Esophagus squamous epithelium (tissue), 5 donors: ENCODE measurements around the gene ECE1. TPM values are rescaled to one million over a fixed set of nuclear protein-coding genes. Genes with fewer than 3 reads are reported as not detected.

Source experiments
- DNase-seq: peaks from one replicate; lab custom pipeline; 2025; lab: John Stamatoyannopoulos, UW
- H3K27ac ChIP-seq, 4 donors: fragments of 200-600 bp; sonication (generic); one replicate each; pipeline ENCODE4 v1.5.1; 2016 to 2019; ENCODE audit warnings: mild to moderate bottlenecking in 1 of 4
- H3K27me3 ChIP-seq, 4 donors: fragments of 200-600 bp; sonication (generic); 1 replicate in 3 of 4; 2 replicates in 1 of 4; pipeline versions ENCODE4 v1.5.1 to v1.6.0; 2017 to 2021; ENCODE audit warnings: antibody characterized with exemption in 1 of 4
- H3K36me3 ChIP-seq, 3 donors: fragments of 200-600 bp; sonication (generic); one replicate each; pipeline ENCODE4 v1.5.1; 2016 to 2019
- H3K4me1 ChIP-seq, 3 donors: fragments of 200-600 bp; sonication (generic); one replicate each; pipeline ENCODE4 v1.5.1; 2017 to 2019
- H3K4me3 ChIP-seq, 4 donors: fragments of 200-600 bp; sonication (generic); 1 replicate in 3 of 4; 2 replicates in 1 of 4; pipeline ENCODE4 v1.5.1; 2016 to 2019; ENCODE audit warnings: mild to moderate bottlenecking in 2 of 4, moderate library complexity in 1 of 4
- H3K9me3 ChIP-seq, 3 donors: fragments of 200-600 bp; sonication (generic); one replicate each; pipeline ENCODE4 v1.5.1; 2016 to 2019
- CTCF ChIP-seq, 6 experiments: fragments of 450-650 bp in 4 of 6; fragments of 200-600 bp in 2 of 6; sonication (generic) in 2 of 6; IDR thresholded peaks; one replicate each; pipeline ENCODE4 v1.5.1; 2016 to 2019; ENCODE audit warnings: antibody characterized with exemption in 6 of 6, mild to moderate bottlenecking in 4 of 6, moderate library complexity in 4 of 6
- POLR2A ChIP-seq, 4 donors: fragments of 450-650 bp; IDR thresholded peaks; one replicate each; pipeline ENCODE4 v1.6.1; 2017; ENCODE audit warnings: antibody characterized with exemption in 4 of 4, mild to moderate bottlenecking in 4 of 4, moderate library complexity in 3 of 4
- WGBS, 2 donors: methylation state at CpG; one replicate each; pipeline ENCODE4 v1.1.5; 2018; 5-methylcytosine and 5-hydroxymethylcytosine counted together
- intact Hi-C: fragments of 100-400 bp; cut with DNase I; formaldehyde crosslinking; loops from one replicate; pipeline ENCODE4 v1.15.0; 2022
- total RNA-seq, 4 donors: library from RNA; depleted of rRNA; stranded (reverse); fragments of >200 nt; gene quantifications; one replicate each; pipeline ENCODE4 v1.1.0, GENCODE V29; 2016
- donor health status: DM: yes; HTN: yes; CAD: no.

Gene ECE1
- total RNA-seq, 4 donors from 2014 or later, result 11.3 to 42.2 (median 24.1) TPM

GRCh38 chr1:21257431-21258135 lies 32.7 kb downstream of the ECE1 start:
- Histone ChIP-seq H3K4me3 (no peak overlapping the region), H3K4me1 (peaks cover 23 to 93% (median 40%) of the 10 kb centered on the region in 3 donors), H3K9me3 (no peaks in the 10 kb centered on the region), H3K27me3 (no peaks in the 10 kb centered on the region), H3K36me3 (peaks cover 0 to 77% (median 15%) of the 10 kb centered on the region in 3 donors), H3K27ac (peak overlapping the region; percentile 52 to 64 (median 56))
- DNase-seq, result no peak
- intact Hi-C loops, result no loop called here
- no CpG with 5 or more reads among the region's 13 CpGs for WGBS, 2 donors
- TF ChIP-seq POLR2A (IDR thresholded peaks at IDR 0.05), result no peak
- no peak for TF ChIP-seq CTCF (IDR thresholded peaks at IDR 0.05)

- 76 to 86% methylated on average over 5 to 12 of the region's 13 CpGs for WGBS, 2 donors
- Histone ChIP-seq H3K4me1 (peaks cover 18 to 93% (median 38%) of the 10 kb centered on the region in 3 donors), H3K36me3 (peaks cover 0 to 84% (median 15%) of the 10 kb centered on the region in 3 donors), H3K9me3 (no peaks in the 10 kb centered on the region), H3K27ac (peak overlapping the region in 3 of 4 donors; percentile 52 to 64 (median 54)), H3K4me3 (no peak overlapping the region), H3K27me3 (no peaks in the 10 kb centered on the region)
- no peak for DNase-seq
- intact Hi-C loops, result no loop called here
- TF ChIP-seq CTCF (IDR thresholded peaks at IDR 0.05) (no peak), POLR2A (IDR thresholded peaks at IDR 0.05) (no peak)
These were observed 33.5 kb downstream of the ECE1 start for GRCh38 chr1:21256776-21257175.

- H3K4me1 ChIP-seq, result peaks cover 10 to 87% (median 29%) of the 10 kb centered on the region in 3 donors
- H3K27ac ChIP-seq, result peak overlapping the region in 3 of 4 donors; percentile 5 to 53 (median 49)
- H3K36me3 ChIP-seq, result peaks cover 0 to 91% (median 15%) of the 10 kb centered on the region in 3 donors
- H3K27me3 ChIP-seq, result no peaks in the 10 kb centered on the region
- TF ChIP-seq CTCF (IDR thresholded peaks at IDR 0.05) (no peak), POLR2A (IDR thresholded peaks at IDR 0.05) (no peak)
- WGBS, 2 donors, result 90% methylated on average over 8 of the region's 14 CpGs; no CpG with 5 or more reads in 1 of the 2 donors
- no peak for DNase-seq
- H3K9me3 ChIP-seq, result no peaks in the 10 kb centered on the region
- intact Hi-C loops, result loop anchor here (2.0 kb wide), 1 partner anchor 113 kb away; no protein-coding TSS in a partner anchor
- no peak overlapping the region for H3K4me3 ChIP-seq
These were observed 34.3 kb downstream of the ECE1 start for GRCh38 chr1:21255943-21256320.

GRCh38 chr1:21255284-21255942 lies 34.9 kb downstream of the ECE1 start:
- peaks cover 9 to 82% (median 24%) of the 10 kb centered on the region in 3 donors for H3K4me1 ChIP-seq
- no peaks in the 10 kb centered on the region for H3K27me3 ChIP-seq
- no peak overlapping the region for H3K4me3 ChIP-seq
- H3K27ac ChIP-seq, result peak overlapping the region in 3 of 4 donors; percentile 5 to 53 (median 49)
- H3K9me3 ChIP-seq, result no peaks in the 10 kb centered on the region
- peaks cover 0 to 94% (median 15%) of the 10 kb centered on the region in 3 donors for H3K36me3 ChIP-seq
- no peak for TF ChIP-seq POLR2A (IDR thresholded peaks at IDR 0.05)
- TF ChIP-seq CTCF (IDR thresholded peaks at IDR 0.05), result peak; percentile 76 to 91 (median 86)
- WGBS, 2 donors, result 50 to 67% methylated on average over 6 to 8 of the region's 11 CpGs
- DNase-seq, result peak; percentile 35
- intact Hi-C loops, result loop anchor here (2.0 kb wide), 1 partner anchor 113 kb away; no protein-coding TSS in a partner anchor
